Measurements from ENCODE around the gene PLEKHG5.

- TF ChIP-seq, protein P1, sequence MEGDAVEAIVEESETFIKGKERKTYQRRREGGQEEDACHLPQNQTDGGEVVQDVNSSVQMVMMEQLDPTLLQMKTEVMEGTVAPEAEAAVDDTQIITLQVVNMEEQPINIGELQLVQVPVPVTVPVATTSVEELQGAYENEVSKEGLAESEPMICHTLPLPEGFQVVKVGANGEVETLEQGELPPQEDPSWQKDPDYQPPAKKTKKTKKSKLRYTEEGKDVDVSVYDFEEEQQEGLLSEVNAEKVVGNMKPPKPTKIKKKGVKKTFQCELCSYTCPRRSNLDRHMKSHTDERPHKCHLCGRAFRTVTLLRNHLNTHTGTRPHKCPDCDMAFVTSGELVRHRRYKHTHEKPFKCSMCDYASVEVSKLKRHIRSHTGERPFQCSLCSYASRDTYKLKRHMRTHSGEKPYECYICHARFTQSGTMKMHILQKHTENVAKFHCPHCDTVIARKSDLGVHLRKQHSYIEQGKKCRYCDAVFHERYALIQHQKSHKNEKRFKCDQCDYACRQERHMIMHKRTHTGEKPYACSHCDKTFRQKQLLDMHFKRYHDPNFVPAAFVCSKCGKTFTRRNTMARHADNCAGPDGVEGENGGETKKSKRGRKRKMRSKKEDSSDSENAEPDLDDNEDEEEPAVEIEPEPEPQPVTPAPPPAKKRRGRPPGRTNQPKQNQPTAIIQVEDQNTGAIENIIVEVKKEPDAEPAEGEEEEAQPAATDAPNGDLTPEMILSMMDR (IDR thresholded peaks at IDR 0.05): no peak
- no peak for TF ChIP-seq POLR2AphosphoS5 (IDR thresholded peaks at IDR 0.05; ENCODE audit: insufficient read depth in 1 of 2, low read depth in 1 of 2)
- no peak for TF ChIP-seq POLR2A (IDR thresholded peaks at IDR 0.05)
Observed at GRCh38 chr1:6425658-6426057, 65.8 kb downstream of the PLEKHG5 start.

Data from vagina (tissue), 2 donors.